Small intestine (tissue), 7 donors: Measurements from ENCODE around the gene RPS25. TPM values are rescaled to one million over a fixed set of nuclear protein-coding genes. Genes with fewer than 3 reads are reported as not detected.
"Not testable (repeated sequence)": the region's sequence is repeated elsewhere in the genome, so short reads cannot be mapped to it uniquely, and the experiment has no call there.

Experiments used
- DNase-seq, 2 donors: peaks; one replicate each; pipeline versions ENCODE4 v3.0.0 to v3.0.0-alpha.2; 2013
- FAIRE-seq: peaks from 2 replicates; lab custom pipeline; 2012; peaks lifted over from hg19 to GRCh38; lab: Jason Lieb, UNC
- H3K27ac ChIP-seq, 3 donors: one replicate each; pipeline ENCODE4 v1.5.1; 2013; ENCODE audit warnings: low read length in 2 of 3, mild to moderate bottlenecking in 2 of 3, control low read depth in 1 of 3, inconsistent platforms in 1 of 3, low read depth in 1 of 3, moderate library complexity in 1 of 3
- H3K27me3 ChIP-seq, 3 donors: one replicate each; pipeline ENCODE4 v1.6.1; 2013; ENCODE audit warnings: low read length in 3 of 3, inconsistent platforms in 1 of 3; ENCODE audit not compliant: control insufficient read depth in 3 of 3, insufficient read depth in 3 of 3
- H3K36me3 ChIP-seq, 3 donors: one replicate each; pipeline ENCODE4 v1.6.1; 2013; ENCODE audit warnings: low read length in 3 of 3, inconsistent platforms in 1 of 3, low read depth in 1 of 3, mild to moderate bottlenecking in 1 of 3, moderate library complexity in 1 of 3; ENCODE audit not compliant: control insufficient read depth in 3 of 3, insufficient read depth in 2 of 3
- H3K4me1 ChIP-seq, 3 donors: one replicate each; pipeline ENCODE4 v1.6.1; 2013; ENCODE audit warnings: low read length in 2 of 3, inconsistent platforms in 1 of 3, low read depth in 1 of 3, mild to moderate bottlenecking in 1 of 3, moderate library complexity in 1 of 3; ENCODE audit not compliant: control insufficient read depth in 3 of 3, insufficient read depth in 2 of 3
- H3K4me3 ChIP-seq, 3 donors: one replicate each; pipeline ENCODE4 v1.5.1; 2013; ENCODE audit warnings: low read length in 3 of 3, control low read depth in 1 of 3, inconsistent platforms in 1 of 3, low read depth in 1 of 3, mild to moderate bottlenecking in 1 of 3, moderate library complexity in 1 of 3
- H3K9me3 ChIP-seq, 2 donors: one replicate each; pipeline ENCODE4 v1.6.1; 2013; ENCODE audit warnings: low read depth in 1 of 2, low read length in 1 of 2; ENCODE audit not compliant: control insufficient read depth in 2 of 2, insufficient read depth in 1 of 2
- WGBS, 3 donors: extraction: QIAGEN DNeasy Blood & Tissue Kit; methylation state at CpG; one replicate each; pipeline ENCODE4 v1.1.7; 2013; 5-methylcytosine and 5-hydroxymethylcytosine counted together
- polyA plus RNA-seq, 4 donors: library from polyadenylated mRNA; stranded (reverse) in 3 of 4; unstranded in 1 of 4; fragments of 200-250 nt in 3 of 4; fragments of 120-200 nt in 1 of 4; gene quantifications; one replicate each; pipeline versions ENCODE4 v1.2.1 to v1.2.3, GENCODE V29; 2013
- donor health status: healthy with polysubstance abuse.
- donor health status: control.
- donor health status: control.
- donor health status: Bipolar disorder and iron deficiency.
- donor health status: healthy.

The RPS25 gene
- polyA plus RNA-seq, 4 donors, result 1,156 to 2,444 (median 1,720) TPM

GRCh38 chr11:119048644-119049043 is 30.5 kb upstream of the RPS25 start:
- Histone ChIP-seq H3K27ac (no peak overlapping the region), H3K9me3 (no peaks in the 10 kb centered on the region), H3K4me3 (no peak overlapping the region), H3K27me3 (no peaks in the 10 kb centered on the region), H3K36me3 (peaks cover 25 to 93% (median 32%) of the 10 kb centered on the region in 3 donors), H3K4me1 (no peaks in the 10 kb centered on the region)
- WGBS, 3 donors, result 92 to 94% (median 93%) methylated on average over 9 of the region's 9 CpGs
- FAIRE-seq, result no peak
- DNase-seq, result no peak

- 85 to 90% (median 85%) methylated on average over 6 of the region's 6 CpGs for WGBS, 3 donors
- H3K36me3 ChIP-seq, result peaks cover 19 to 80% (median 28%) of the 10 kb centered on the region in 3 donors
- no peak overlapping the region for H3K4me3 ChIP-seq
- no peak for DNase-seq
- no peaks in the 10 kb centered on the region for H3K4me1 ChIP-seq
- no peak overlapping the region for H3K27ac ChIP-seq
- H3K27me3 ChIP-seq, result no peaks in the 10 kb centered on the region
- no peak for FAIRE-seq
- H3K9me3 ChIP-seq, result no peaks in the 10 kb centered on the region
Measured at GRCh38 chr11:119047205-119047604, 29.1 kb upstream of the RPS25 start.

- Histone ChIP-seq H3K9me3 (no peaks in the 10 kb centered on the region), H3K4me1 (no peaks in the 10 kb centered on the region), H3K27ac (no peak overlapping the region), H3K4me3 (no peak overlapping the region), H3K27me3 (no peaks in the 10 kb centered on the region), H3K36me3 (peaks cover 19 to 73% (median 25%) of the 10 kb centered on the region in 3 donors)
- FAIRE-seq, result no peak
- no peak for DNase-seq
- WGBS, 3 donors, result 93 to 99% (median 96%) methylated on average over 6 of the region's 6 CpGs
Measured at GRCh38 chr11:119046489-119046888, 28.3 kb upstream of the RPS25 start.

DNA sequence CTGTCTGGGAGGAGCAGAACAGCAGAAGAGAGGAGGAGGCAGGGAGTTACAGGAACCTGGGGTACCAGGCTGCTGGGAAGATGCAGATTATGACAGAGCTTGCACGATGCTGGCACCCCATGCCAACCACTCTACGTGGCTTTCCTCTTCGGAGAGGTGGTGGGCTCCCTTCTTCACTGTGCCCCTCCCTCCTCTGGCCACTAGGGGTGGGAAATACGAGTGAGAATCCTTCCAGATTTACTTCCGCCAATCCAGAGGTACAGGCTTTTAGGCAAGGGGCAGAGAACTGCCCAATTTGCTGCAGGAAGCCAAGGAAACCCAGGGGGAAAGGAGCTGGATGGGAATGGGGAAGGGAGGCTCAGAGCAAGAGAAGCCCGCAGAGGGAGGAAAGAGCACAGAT is 26.6 kb upstream of the RPS25 start:
- H3K9me3 ChIP-seq, result no peaks in the 10 kb centered on the region
- peaks cover 19 to 57% (median 22%) of the 10 kb centered on the region in 3 donors for H3K36me3 ChIP-seq
- DNase-seq (no peak), FAIRE-seq (no peak)
- no peak overlapping the region for H3K4me3 ChIP-seq
- no peaks in the 10 kb centered on the region for H3K4me1 ChIP-seq
- no peak overlapping the region for H3K27ac ChIP-seq
- no peaks in the 10 kb centered on the region for H3K27me3 ChIP-seq
- 79 to 87% (median 80%) methylated on average over 5 to 6 of the region's 6 CpGs for WGBS, 3 donors

- H3K27me3 ChIP-seq, result no peaks in the 10 kb centered on the region
- no peak overlapping the region for H3K4me3 ChIP-seq
- DNase-seq (no peak), FAIRE-seq (no peak)
- H3K27ac ChIP-seq, result no peak overlapping the region
- peaks cover 15 to 39% (median 22%) of the 10 kb centered on the region in 3 donors for H3K36me3 ChIP-seq
- WGBS, 3 donors, result 88 to 95% (median 89%) methylated on average over 9 of the region's 9 CpGs
- H3K9me3 ChIP-seq, result no peaks in the 10 kb centered on the region
- no peaks in the 10 kb centered on the region for H3K4me1 ChIP-seq
Measured at GRCh38 chr11:119042927-119043326, 24.8 kb upstream of the RPS25 start.

GRCh38 chr11:119041821-119042514 is 23.8 kb upstream of the RPS25 start:
- no peak for FAIRE-seq
- Histone ChIP-seq H3K4me1 (no peaks in the 10 kb centered on the region), H3K27ac (no peak overlapping the region), H3K36me3 (peaks cover 10 to 30% (median 16%) of the 10 kb centered on the region in 3 donors), H3K27me3 (no peaks in the 10 kb centered on the region), H3K4me3 (no peak overlapping the region), H3K9me3 (no peaks in the 10 kb centered on the region)
- no peak for DNase-seq
- 89 to 98% (median 91%) methylated on average over 4 of the region's 4 CpGs for WGBS, 3 donors

DNA sequence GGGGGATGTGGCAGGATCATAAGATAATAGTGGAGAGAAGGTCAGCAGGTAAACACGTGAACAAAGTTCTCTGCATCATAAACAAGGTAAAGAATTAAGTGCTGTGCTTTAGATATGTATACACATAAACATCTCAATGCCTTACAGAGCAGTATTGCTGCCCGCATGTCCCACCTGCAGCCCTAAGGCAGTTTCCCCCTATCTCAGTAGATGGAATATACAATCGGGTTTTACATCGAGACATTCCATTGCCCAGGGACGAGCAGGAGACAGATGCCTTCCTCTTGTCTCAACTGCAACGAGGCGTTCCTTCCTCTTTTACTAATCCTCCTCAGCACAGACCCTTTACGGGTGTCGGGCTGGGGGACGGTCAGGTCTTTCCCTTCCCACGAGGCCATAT is 21.3 kb upstream of the RPS25 start:
- not testable (repeated sequence) for DNase-seq, H3K4me3 ChIP-seq, H3K36me3 ChIP-seq, H3K27me3 ChIP-seq, H3K4me1 ChIP-seq, H3K27ac ChIP-seq, H3K9me3 ChIP-seq, FAIRE-seq
- WGBS, 3 donors, result 43 to 74% (median 56%) methylated on average over 6 to 11 of the region's 11 CpGs

GRCh38 chr11:119038884-119039283 is 20.7 kb upstream of the RPS25 start:
- FAIRE-seq (no peak), DNase-seq (no peak)
- Histone ChIP-seq H3K4me3 (no peak overlapping the region), H3K36me3 (peaks cover 0 to 2% (median 0%) of the 10 kb centered on the region in 3 donors), H3K27me3 (no peaks in the 10 kb centered on the region), H3K27ac (no peak overlapping the region), H3K4me1 (no peaks in the 10 kb centered on the region), H3K9me3 (no peaks in the 10 kb centered on the region)
- WGBS, 3 donors, result 87 to 90% (median 88%) methylated on average over 5 of the region's 5 CpGs

- Histone ChIP-seq H3K27me3 (no peaks in the 10 kb centered on the region), H3K27ac (no peak overlapping the region), H3K4me1 (no peaks in the 10 kb centered on the region), H3K36me3 (no peaks in the 10 kb centered on the region), H3K9me3 (no peaks in the 10 kb centered on the region), H3K4me3 (no peak overlapping the region)
- DNase-seq, result no peak
- no peak for FAIRE-seq
- WGBS, 3 donors, result 80 to 85% (median 85%) methylated on average over 3 of the region's 3 CpGs
Measured at GRCh38 chr11:119034813-119035212, 16.7 kb upstream of the RPS25 start.
